Loucy (cell line): ENCODE data around the gene PRR23E.

Source experiments
- CTCF ChIP-seq: fragments of 200-600 bp; sonication (generic); conservative IDR thresholded peaks from 2 replicates; pipeline ENCODE4 v1.5.1; 2014; ENCODE audit warnings: mild to moderate bottlenecking, antibody characterized with exemption, low read length
- EZH2phosphoT487 ChIP-seq: fragments of 200-600 bp; IDR thresholded peaks from 2 replicates; pipeline ENCODE4 v1.6.1; 2018; ENCODE audit warnings: antibody characterized with exemption, mild to moderate bottlenecking, moderate library complexity, borderline replicate concordance

- TF ChIP-seq CTCF (no peak), EZH2phosphoT487 (no peak)
Observed at GRCh38 chr3:127204841-127205582, 12.1 kb downstream of the PRR23E start.
